ENCODE results near the gene RNF145.
"Not testable (repeated sequence)": the region's sequence is repeated elsewhere in the genome, so short reads cannot be mapped to it uniquely, and the experiment has no call there.

RNF145 gene

DNA sequence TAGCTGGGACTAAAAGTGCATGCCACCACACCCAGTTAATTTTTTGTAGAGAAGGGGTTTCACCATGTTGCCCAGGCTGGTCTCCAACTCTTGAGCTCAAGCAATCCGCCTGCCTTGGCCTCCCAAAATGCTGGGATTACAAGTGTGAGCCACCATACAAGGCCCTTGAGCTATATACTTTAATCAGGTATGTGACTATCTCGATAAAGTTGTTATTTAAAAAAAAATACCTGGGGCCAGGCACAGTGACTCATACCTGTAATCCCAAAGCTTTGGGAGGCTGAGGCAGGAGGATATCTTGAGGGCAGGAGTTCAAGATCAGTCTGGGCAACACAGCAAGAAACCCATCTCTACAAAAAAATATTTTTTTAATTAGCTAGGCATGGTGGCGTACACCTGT, 19.2 kb downstream of the RNF145 start:
- DNase-seq (ENCODE audit: low read depth): no peak

DNA sequence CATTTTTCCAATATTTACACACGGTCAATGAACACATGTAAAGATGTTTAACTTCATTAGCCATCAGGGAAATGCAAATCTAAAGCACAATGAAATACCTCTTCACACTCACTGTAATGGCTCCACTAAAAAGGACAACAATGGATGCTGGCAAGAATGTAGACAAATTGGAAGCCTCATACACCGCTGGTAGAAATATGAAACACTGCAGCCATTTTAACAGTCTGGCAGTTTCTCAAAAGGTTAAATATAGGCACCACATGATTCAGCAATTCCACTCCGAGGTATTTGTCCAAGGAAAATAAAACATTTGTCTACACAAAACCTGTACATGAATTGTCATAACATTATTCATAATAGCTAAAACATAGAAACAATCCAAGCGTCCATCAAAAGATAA, 20.0 kb downstream of the RNF145 start:
- no peak for DNase-seq (ENCODE audit: low read depth)

DNA sequence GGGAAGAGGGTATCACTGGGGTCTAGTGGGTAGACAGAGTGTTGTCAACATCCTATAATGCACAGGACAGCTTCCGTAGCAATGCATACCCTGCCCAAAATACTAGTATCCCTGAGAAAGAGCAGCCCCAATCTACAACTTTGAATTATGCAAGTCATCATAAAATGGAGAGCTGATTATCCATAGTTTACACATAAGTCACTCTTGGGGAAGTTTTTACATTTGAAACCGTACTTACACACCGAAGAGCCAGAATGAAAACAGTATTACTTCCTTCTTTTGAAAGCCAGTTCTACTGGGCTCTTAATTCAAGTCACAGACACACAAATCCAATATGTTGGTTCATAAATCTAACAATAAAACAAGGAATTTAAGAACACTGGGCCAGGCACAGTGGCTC, 21.6 kb downstream of the RNF145 start:
- DNase-seq (ENCODE audit: low read depth): no peak

DNA sequence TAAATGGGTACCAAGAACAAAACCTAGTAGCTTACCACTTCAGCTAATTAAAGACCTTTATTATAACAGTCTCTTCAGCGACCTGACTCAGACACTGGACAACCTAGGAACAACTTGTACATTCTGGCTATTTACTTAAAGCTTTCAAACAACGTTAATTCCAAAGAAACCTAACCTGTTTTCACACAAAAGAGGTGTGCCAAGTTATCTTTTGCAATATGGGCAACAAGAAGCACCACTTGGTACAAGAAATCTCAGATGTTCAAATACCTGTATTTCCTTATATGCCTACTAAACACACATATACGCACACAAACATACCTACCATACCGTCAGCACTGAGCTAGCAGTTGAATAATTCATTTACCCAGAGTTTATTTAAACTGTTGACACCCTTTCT, 23.0 kb downstream of the RNF145 start:
- DNase-seq (ENCODE audit: low read depth): no peak

DNA sequence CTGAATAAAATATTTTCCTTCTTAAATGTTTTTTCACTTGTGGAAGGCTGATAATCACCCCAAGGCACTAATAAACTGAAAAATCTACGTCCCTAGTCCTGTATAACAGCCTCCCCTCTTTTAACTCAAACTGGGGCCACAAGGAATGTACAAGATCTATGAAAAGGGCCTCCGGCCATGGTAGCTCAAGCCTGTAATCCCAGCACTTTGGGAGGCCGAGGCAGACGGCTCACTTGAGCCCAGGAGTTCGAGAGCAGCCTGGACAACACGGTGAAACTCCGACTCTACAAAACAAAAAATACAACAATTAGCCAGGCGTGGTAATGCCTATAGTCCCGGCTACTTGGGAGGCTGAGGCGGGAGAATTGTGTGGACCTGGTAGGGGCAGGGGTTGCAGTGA, 23.6 kb downstream of the RNF145 start:
- DNase-seq (ENCODE audit: low read depth): no peak

DNA sequence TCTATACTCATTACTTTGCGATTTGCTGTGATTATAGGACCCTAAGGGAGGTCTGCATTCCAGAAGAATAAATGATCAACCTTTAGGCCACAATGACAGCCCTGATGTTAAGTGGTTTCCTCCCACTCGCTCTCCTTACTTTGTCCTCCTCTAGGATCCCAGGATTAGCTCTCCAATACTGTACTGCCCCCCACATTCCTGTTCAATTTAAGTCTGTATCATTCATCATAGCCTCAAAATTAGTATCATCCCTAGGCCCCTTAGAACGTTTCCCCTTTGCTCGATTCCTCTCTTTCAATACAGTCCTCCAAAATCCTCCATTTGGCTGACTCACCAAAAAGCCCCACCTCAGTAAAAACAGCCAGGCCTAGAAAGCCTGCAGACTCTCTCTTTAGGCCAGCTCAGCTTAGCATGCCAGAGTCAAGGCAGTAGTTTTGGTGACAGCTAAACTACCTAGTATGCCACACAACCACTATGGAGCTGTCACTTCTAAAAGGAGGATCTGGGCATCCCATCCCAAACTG, 24.4 kb downstream of the RNF145 start:
- DNase-seq (ENCODE audit: low read depth): no peak

DNA sequence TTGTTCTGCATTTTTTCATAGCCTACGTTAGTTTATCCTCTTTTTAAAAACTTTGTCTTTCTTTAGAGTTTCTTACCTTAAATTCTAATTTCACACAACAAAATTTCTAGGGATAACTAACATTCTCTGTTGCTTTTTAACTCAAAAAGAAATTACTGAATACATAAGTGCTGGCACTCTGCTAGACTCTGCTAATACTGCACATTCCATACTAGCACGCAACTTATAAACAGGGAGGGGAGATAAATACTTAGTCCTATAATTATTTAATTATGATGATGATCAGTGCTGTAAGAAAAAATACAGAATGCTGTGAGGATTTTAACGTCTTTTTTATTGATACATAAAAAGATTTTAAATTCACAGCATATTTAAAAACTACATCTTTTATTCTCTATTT, 25.1 kb downstream of the RNF145 start:
- DNase-seq (ENCODE audit: low read depth): no peak

DNA sequence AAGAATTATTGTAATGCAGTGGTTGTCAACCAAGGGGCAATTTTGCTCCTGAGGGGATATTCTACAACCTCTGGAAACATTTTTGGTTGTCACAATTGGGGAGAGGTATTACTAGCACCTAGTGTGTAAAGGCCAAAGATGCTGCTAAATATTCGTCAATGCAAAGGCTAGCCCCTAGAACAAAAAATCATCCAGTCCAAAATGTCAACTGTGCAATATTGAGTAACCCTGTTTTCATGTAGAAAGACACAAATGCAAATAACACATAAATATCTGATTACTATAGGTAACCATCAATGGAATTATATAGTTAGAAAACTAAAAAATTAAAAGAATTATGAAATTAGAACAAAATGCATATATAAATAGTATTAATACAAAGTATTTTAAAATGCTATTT, 26.1 kb downstream of the RNF145 start:
- no peak for DNase-seq (ENCODE audit: low read depth)

DNA sequence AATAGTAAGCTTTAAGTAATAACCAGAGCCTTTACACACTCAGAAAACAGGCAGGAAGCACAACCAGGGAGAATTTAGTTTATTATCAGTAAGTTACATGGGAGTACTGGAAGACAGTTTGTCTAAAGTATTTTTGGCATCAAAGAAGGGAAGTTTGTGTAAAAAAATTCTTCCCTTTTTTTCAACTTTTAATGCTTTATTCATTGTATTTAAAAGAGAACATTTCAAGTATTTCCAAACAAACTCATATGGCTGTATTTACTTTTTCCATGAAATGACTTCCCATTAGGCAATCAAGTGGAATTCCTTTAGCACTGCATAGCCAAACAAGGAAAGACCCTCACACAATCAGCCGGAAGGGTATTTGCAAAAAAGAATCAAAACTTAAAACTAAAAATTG, 26.7 kb downstream of the RNF145 start:
- DNase-seq (ENCODE audit: low read depth): no peak

DNA sequence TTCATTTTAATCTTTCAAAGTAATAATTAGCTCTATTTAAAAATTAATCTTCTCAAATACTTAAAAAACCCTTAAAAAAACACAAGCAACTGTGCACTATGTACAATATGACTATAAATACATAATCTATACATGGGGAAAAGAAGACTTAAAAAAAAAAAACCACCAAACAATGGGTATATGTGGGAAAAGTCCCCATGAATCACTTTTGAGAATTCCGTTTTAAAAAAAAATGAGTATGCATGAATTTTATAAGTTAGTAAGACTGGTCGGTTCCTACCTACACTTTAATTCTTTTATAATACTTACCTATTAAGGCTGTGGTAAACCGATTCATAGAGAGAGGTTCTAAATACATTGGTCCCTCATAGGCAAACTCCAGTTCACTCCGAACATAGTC, 27.7 kb downstream of the RNF145 start:
- no peak for DNase-seq (ENCODE audit: low read depth)

DNA sequence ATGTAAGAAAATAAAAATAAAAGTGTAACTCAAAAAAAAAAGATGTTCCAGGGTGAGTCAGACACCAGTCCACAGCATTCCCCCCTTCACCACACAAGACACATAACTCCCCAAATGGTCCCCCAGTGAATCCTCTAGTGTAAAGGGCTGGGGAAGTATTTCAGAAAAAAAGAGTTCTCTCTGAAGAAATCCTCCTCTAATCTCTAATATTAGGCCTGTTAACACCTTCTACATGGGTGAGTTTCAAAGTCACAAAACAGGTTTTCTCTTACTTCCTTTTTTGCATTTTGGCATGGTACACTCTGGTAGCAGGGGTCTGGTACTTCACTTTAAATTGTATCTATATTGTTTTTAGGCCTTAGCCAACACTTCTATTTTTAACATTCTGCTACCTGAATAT, 28.2 kb downstream of the RNF145 start:
- DNase-seq (ENCODE audit: low read depth): no peak

DNA sequence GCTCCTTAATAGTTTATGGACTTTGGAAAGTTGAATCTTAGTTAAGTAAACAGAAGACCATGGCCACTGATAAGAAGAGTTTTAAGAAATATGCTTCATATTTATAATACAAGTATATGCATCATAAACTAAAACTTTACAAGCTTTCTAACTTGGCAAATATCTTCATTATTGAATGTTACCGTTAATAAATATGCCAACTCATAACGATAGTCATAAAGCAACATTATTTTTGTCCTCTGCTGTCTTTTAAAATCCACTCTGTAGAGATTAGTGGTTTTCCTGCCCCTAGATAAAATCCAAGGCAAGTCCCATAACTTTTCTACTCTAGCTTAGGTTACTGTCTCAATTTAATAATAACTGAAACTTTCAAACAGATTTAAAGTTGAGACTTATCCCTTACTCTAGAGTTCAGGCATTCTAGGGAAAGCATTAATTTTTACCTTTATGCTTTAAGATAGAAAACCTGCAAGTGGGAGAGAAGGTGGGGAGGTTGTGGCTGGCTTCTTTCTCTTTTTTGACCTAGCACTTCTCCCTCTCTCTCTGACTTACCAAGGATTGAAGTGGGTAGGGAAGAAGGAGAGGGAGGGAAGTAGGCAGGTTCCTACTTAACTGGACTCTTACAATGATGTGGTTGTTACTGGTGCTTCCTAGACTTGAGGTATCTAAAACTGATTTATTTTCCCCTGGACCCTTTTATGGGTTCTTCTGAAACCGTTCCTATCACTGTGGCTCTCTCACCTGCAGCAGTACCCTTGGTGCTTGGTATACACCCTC, 29.6 kb downstream of the RNF145 start:
- no peak for DNase-seq (ENCODE audit: low read depth)

DNA sequence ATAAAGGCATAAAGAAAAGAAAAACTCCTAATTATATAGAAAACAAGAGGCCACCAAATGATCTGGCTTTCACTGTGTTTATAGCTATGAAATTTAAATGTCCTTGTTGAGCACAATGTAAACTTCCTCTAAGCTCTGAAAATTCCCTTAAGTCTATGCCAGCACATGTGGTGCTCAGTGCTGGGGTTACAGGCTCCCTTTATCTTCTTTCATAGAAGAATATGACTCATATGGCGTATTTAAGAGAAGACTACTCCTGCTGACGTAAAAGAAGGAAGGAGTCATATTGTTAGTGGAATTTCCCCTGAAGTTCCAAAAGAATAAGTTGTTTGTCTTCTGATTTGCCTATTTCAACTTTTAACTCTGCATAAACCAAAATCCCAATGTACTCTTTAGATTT, 30.4 kb downstream of the RNF145 start:
- no peak for DNase-seq (ENCODE audit: low read depth)

DNA sequence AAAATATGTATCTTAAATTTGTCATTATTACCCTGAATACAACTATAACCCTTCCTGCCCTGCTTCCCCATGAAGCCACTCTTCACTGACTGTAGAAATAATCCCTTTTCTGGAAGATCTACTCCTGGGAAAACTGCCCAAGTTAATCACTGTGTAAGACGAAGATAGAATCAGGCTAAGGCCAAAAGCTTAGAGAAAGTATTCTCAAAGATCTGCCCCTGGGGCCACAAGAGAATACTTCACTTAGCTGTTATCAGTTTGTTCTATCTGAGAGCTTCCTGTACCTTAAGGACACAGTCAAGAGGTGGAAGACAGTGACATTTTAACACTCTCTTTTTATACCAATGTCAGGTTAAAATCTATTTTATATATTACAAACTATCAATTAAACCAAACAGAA, 33.8 kb downstream of the RNF145 start:
- DNase-seq (ENCODE audit: low read depth): no peak

DNA sequence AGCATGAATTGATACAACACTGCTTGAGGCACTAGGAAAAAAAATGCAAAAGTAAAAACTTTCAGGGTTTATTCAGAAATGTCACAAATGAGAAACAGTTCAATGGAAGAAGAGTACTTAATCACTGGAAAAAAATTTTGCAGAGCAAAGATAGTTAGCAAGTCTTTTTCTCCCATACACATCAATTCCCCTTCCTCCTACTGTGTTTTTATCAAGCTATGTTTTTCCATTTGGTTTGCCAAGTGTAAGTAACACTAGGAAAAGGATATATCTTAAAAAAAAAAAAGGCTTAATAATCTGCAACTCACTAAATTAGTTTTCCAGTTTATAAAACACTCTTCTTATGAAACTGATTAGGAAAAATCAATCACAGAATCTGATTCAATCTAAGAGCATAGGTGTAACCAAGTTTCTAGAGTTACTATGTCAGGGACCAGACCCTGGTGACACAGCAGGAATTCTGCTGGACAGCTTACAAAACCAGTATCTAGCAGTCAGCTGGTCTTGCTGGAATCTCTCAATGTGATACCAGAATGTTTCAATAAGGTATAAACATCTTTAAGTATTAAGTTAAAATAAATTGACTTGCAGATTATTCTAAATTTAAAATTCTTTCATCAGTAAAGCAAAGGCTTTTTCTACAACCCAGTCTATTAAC, 34.7 kb downstream of the RNF145 start:
- no peak for DNase-seq (ENCODE audit: low read depth)

DNA sequence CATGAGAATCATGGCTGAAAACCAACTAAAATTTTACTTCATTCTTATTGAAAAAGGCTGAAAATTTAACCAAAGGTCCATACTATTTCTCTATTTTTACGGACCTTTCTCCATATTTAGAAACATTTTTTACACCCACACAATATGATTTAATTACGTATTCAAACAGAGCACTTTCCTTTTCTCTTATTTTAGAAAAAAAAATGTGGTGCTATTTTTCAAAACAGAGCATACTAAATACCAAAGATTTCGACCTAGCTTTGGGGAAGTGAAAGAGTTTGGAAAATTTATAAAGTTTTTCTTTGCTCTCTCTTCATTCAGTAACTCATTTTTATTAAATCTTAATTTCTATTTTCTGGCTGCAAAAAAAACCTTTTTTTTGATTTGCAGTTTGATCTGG, 38.1 kb downstream of the RNF145 start:
- DNase-seq (ENCODE audit: low read depth): no peak

DNA sequence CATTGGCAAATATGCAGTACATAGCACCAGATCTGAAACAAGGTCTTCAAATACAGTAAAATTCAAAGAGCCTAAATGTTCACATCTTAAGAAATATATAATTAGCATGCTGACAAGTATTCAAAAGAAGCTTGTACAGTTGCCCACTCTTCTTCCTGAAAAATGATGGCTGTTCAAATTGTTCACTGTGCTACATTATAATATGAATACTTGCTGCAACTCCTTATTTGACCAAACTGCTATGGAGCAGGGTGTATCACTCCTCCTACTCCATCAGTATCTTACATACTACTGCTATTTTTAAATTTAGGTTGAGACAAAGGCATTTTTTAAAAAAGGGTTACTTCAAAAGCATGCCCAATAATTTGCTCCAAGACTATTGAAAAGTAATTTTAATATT, 39.3 kb downstream of the RNF145 start:
- DNase-seq (ENCODE audit: low read depth): no peak

DNA sequence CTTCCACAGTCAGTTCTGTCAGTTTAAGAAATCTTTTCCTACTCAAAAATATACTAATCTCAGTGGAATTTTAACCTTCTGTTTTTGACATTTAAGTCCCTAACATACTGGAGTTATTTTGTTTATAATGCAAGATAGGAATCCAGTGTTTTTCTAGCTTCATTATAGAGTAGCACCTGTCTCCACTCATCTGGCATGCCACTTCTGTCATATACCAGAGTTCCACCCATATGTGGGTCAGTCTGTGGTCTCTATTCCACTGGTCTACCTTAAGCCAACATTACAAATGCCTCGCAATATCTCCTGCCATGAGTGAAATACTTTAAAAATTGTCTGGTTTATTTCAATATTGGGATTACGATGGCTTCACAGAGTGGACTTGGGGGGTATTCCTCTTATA, 42.9 kb downstream of the RNF145 start:
- DNase-seq (ENCODE audit: low read depth): no peak

DNA sequence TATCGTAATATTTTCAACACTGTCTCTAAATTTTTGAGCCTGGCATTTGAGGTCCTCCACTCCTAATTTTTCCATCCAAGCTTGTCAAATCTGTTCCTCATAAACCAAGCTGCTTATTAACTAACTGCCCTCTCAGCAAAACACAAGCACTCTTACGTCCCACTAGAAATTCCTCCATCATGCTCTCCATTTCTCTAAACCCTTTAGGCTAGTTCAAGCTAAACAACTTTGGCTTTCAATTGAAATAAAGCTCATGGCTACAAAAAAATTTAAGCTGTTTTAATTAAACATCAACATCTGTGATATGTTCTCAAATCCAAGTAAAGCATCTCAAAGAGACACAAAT, 45.7 kb downstream of the RNF145 start:
- DNase-seq (ENCODE audit: low read depth): no peak

DNA sequence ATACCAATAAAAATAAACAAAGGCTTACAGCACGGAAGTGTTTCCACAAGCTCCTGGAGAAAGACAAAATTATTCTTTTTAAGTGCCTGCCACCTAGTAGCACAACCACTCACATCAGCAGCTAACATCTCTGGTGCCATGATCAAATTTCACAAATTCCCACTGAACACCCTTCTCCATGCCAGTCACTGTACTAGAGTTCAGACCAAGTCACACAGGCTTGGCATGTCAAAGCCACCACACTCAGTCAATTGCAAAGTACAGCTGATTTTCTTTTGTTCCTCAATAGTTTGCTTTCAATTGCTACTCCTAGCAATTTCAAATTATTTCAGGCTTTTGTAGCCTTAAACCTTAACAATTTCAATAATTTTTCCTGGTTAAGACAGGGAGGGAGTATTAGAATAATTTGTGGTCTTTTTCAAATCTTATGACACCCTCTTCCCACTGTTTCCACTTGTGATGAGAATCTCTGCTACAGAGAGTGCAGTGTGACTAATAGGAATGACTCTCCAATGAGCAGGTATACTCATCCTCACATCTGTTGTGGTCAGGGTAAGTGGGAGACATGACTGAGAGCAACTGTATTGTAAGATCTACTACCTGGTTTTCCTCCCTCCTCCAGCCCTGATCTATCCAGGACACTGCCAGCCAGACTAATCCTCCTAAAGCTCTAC, 46.2 kb downstream of the RNF145 start:
- no peak for DNase-seq (ENCODE audit: low read depth)

DNA sequence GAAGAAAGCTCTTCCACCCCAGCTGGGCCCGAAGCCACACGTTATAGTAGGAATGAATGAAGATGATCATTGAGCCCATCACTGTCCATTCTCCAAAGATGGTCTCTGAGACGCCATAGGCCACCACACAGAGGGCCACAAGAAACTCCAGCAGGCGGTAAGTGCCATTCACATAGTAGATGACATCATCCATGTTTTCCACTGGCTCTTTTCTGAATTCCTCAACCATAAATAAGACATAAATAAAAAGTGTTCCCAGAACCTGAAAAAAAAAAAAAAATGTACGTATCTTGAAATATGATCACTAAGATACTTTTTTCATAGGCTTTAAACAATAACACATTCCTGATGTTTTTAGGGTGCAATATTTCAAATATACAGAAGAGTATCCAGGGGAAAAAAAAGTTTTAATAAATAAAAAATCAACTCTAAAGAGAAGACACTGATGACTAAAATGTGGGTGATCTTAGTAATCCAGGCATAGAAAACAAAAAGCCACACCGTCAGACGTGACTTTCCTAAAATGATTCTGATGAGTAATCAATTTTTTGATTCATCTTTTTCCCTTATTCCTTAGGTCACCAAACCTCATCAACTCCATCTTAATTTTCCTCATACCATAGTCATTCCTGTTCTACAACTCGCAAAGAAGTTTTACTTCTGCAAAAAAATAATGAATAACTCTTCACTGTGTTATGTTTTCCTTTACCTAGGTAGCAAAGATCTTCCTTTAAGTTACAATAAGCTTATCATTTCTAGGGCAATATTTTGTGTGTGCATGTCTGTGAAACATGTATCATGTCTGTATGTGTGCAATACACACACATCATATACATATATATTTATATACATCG, 47.8 kb downstream of the RNF145 start:
- no peak for DNase-seq (ENCODE audit: low read depth)

DNA sequence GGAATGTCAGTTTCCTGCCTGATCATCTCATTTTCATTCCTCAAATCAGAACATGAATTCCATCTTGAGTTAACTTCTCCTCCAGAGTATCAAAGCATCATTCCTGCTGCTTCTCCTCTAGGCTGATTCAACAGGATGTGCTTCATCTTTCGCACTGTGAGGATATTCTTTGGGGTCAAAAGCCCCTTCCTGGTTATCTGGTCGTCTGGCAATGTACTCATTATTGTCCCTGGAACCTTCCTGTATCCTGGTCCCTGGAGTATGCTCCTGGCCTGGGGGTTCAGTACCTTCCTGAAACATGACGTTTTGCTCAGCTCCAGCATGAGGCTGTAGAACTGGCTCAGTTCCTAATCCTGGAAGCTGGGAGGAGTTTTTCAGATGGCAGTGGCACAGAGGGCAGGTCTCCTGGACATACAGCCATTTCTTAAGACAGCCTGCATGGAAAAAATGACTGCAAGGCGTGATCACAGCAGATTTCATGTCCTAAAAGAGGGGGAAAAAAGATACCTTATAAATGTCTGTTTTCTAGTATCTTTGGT, 50.7 kb downstream of the RNF145 start:
- not testable (repeated sequence) for DNase-seq (ENCODE audit: low read depth)
